ENCODE measurements around the gene RHOT2.

- TF ChIP-seq CTCF (IDR thresholded peaks at IDR 0.05) (no peak), POLR2A (IDR thresholded peaks at IDR 0.05) (no peak)
These were observed 1.7 kb downstream of the RHOT2 start for GRCh38 chr16:669666-670065.

Measured in Peyer's patch (tissue), 4 donors.